Measurements from ENCODE around the gene ADORA3. TPM values are rescaled to one million over a fixed set of nuclear protein-coding genes. Genes with fewer than 3 reads are reported as not detected.

Gene ADORA3
- total RNA-seq, 1 donor from 2014 or later: not detected

- H3K27me3 ChIP-seq: no peaks in the 10 kb centered on the region
- no peaks in the 10 kb centered on the region for H3K79me2 ChIP-seq (ENCODE audit: low read depth)
- Mint-ChIP-seq H3K36me3 (no peaks in the 10 kb centered on the region), H3K9me3 (no peaks in the 10 kb centered on the region), H3K27me3 (ENCODE audit: insufficient read depth, low read depth) (peaks cover 4% of the 10 kb centered on the region), H3K27ac (no peak overlapping the region), H3K4me3 (no peak overlapping the region), H3K4me1 (peaks cover 13% of the 10 kb centered on the region)
- H3K36me3 ChIP-seq: no peaks in the 10 kb centered on the region
- no peaks in the 10 kb centered on the region for H3K9me3 ChIP-seq (ENCODE audit: low read depth)
- peaks cover 3% of the 10 kb centered on the region for H3K4me1 ChIP-seq
- H3K9ac ChIP-seq: no peak overlapping the region
- TF ChIP-seq EZH2 (IDR thresholded peaks at IDR 0.05): no peak
- TF ChIP-seq CTCF (IDR thresholded peaks at IDR 0.05): no peak
- no peak for TF ChIP-seq EZH2phosphoT487 (IDR thresholded peaks at IDR 0.05)
- no peaks in the 10 kb centered on the region for H4K20me1 ChIP-seq (ENCODE audit: low read depth)
- H3K4me3 ChIP-seq: no peak overlapping the region
- DNase-seq (ENCODE audit: low spot score): no peak
- H2AFZ ChIP-seq (replicated peaks): no peak overlapping the region
- no peak overlapping the region for H3K4me2 ChIP-seq
- peaks cover 5% of the 10 kb centered on the region for H3F3A ChIP-seq (ENCODE audit: low read depth)
- H3K27ac ChIP-seq: no peak overlapping the region
Measured at GRCh38 chr1:111512132-111512889, 8.9 kb upstream of the ADORA3 start.

- Mint-ChIP-seq H3K4me3 (no peak overlapping the region), H3K27me3 (ENCODE audit: insufficient read depth, low read depth) (peaks cover 4% of the 10 kb centered on the region), H3K27ac (no peak overlapping the region)
Measured at GRCh38 chr1:111511370-111511769, 7.9 kb upstream of the ADORA3 start.

GRCh38 chr1:111509997-111510375 lies 6.6 kb upstream of the ADORA3 start:
- H3K4me1 ChIP-seq: peaks cover 5% of the 10 kb centered on the region
- H3K27me3 ChIP-seq: no peaks in the 10 kb centered on the region

More at GRCh38 chr1:111511370-111511769, 7.9 kb upstream of the ADORA3 start:
- peaks cover 5% of the 10 kb centered on the region for H3F3A ChIP-seq (ENCODE audit: low read depth)
- no peak overlapping the region for H3K4me3 ChIP-seq
- no peaks in the 10 kb centered on the region for H3K36me3 ChIP-seq
- no peaks in the 10 kb centered on the region for H3K9me3 Mint-ChIP-seq
- H4K20me1 ChIP-seq (ENCODE audit: low read depth): no peaks in the 10 kb centered on the region
- H3K79me2 ChIP-seq (ENCODE audit: low read depth): no peaks in the 10 kb centered on the region
- H3K9ac ChIP-seq: no peak overlapping the region
- no peaks in the 10 kb centered on the region for H3K27me3 ChIP-seq
- no peak for TF ChIP-seq EZH2 (IDR thresholded peaks at IDR 0.05)
- no peak for DNase-seq (ENCODE audit: low spot score)
- no peak overlapping the region for H3K4me2 ChIP-seq
- no peaks in the 10 kb centered on the region for H3K9me3 ChIP-seq (ENCODE audit: low read depth)
- no peak overlapping the region for H2AFZ ChIP-seq (replicated peaks)
- no peak overlapping the region for H3K27ac ChIP-seq
- H3K4me1 ChIP-seq: peaks cover 5% of the 10 kb centered on the region
- H3K36me3 Mint-ChIP-seq: no peaks in the 10 kb centered on the region
- peaks cover 14% of the 10 kb centered on the region for H3K4me1 Mint-ChIP-seq

More at GRCh38 chr1:111509997-111510375, 6.6 kb upstream of the ADORA3 start:
- peaks cover 14% of the 10 kb centered on the region for H3K4me1 Mint-ChIP-seq
- H3K9me3 Mint-ChIP-seq: no peaks in the 10 kb centered on the region
- Histone ChIP-seq H3K9ac (no peak overlapping the region), H3K4me2 (no peak overlapping the region), H3K27ac (no peak overlapping the region), H2AFZ (replicated peaks) (no peak overlapping the region), H3K79me2 (ENCODE audit: low read depth) (no peaks in the 10 kb centered on the region), H3F3A (ENCODE audit: low read depth) (peaks cover 5% of the 10 kb centered on the region), H3K9me3 (ENCODE audit: low read depth) (no peaks in the 10 kb centered on the region), H3K36me3 (no peaks in the 10 kb centered on the region), H3K4me3 (no peak overlapping the region), H4K20me1 (ENCODE audit: low read depth) (no peaks in the 10 kb centered on the region)
- H3K4me3 Mint-ChIP-seq: no peak overlapping the region
- peaks cover 4% of the 10 kb centered on the region for H3K27me3 Mint-ChIP-seq (ENCODE audit: insufficient read depth, low read depth)
- DNase-seq (ENCODE audit: low spot score): no peak
- no peaks in the 10 kb centered on the region for H3K36me3 Mint-ChIP-seq
- no peak overlapping the region for H3K27ac Mint-ChIP-seq
- TF ChIP-seq EZH2phosphoT487 (IDR thresholded peaks at IDR 0.05) (no peak), CTCF (IDR thresholded peaks at IDR 0.05) (no peak), EZH2 (IDR thresholded peaks at IDR 0.05) (no peak)
